DOHH2 (cell line): Measurements from ENCODE around the gene PTPN12.
"Not testable (repeated sequence)": the region's sequence is repeated elsewhere in the genome, so short reads cannot be mapped to it uniquely, and the experiment has no call there.

Experiments
- H3F3A ChIP-seq: fragments of 200-600 bp; sonication (generic), shearing (Covaris generic); 2 replicates; pipeline ENCODE4 v1.6.0; 2016; ENCODE audit warnings: antibody characterized with exemption, mild to moderate bottlenecking; ENCODE audit not compliant: control insufficient read depth, insufficient read depth
- H3K27ac ChIP-seq: fragments of 200-600 bp; sonication (generic); 2 replicates; pipeline ENCODE4 v1.5.1; 2014; ENCODE audit warnings: low read depth, mild to moderate bottlenecking, low read length, moderate library complexity
- H3K27me3 ChIP-seq: fragments of 200-600 bp; sonication (generic); 2 replicates; pipeline ENCODE4 v1.6.1; 2014; ENCODE audit warnings: mild to moderate bottlenecking, low read length, mixed read lengths; ENCODE audit not compliant: control insufficient read depth
- H3K36me3 ChIP-seq: fragments of 200-600 bp; sonication (generic); 2 replicates; pipeline ENCODE4 v1.6.1; 2014; ENCODE audit warnings: mild to moderate bottlenecking, low read length, moderate library complexity, mixed read lengths; ENCODE audit not compliant: control insufficient read depth
- H3K4me1 ChIP-seq: fragments of 200-600 bp; sonication (generic); 2 replicates; pipeline ENCODE4 v1.6.1; 2014; ENCODE audit warnings: mild to moderate bottlenecking, low read length, mixed read lengths; ENCODE audit not compliant: control insufficient read depth
- H3K4me2 ChIP-seq: fragments of 200-600 bp; sonication (generic); 2 replicates; pipeline ENCODE4 v1.6.0; 2014; ENCODE audit warnings: mild to moderate bottlenecking, low read length, moderate library complexity
- H3K4me3 ChIP-seq: fragments of 200-600 bp; sonication (generic); 2 replicates; pipeline ENCODE4 v1.5.1; 2014; ENCODE audit warnings: mild to moderate bottlenecking, low read length, mixed read lengths
- H3K79me2 ChIP-seq: fragments of 200-600 bp; sonication (generic); 2 replicates; pipeline ENCODE4 v1.6.1; 2014; ENCODE audit warnings: mild to moderate bottlenecking, low read length, mixed read lengths; ENCODE audit not compliant: control insufficient read depth
- H3K9me2 ChIP-seq: fragments of 200-600 bp; sonication (generic); replicated peaks from 2 replicates; pipeline ENCODE4 v1.6.1; 2014; ENCODE audit warnings: mild to moderate bottlenecking, low read length, mixed read lengths; ENCODE audit not compliant: control insufficient read depth
- H3K9me3 ChIP-seq: fragments of 200-600 bp; sonication (generic); 2 replicates; pipeline ENCODE4 v1.6.1; 2014; ENCODE audit warnings: antibody characterized with exemption, low read length, mixed read lengths; ENCODE audit not compliant: control insufficient read depth, insufficient read depth
- H4K20me1 ChIP-seq: fragments of 200-600 bp; sonication (generic); 2 replicates; pipeline ENCODE4 v1.6.0; 2014; ENCODE audit warnings: low read depth, mild to moderate bottlenecking, antibody characterized with exemption, low read length, moderate library complexity; ENCODE audit not compliant: control insufficient read depth, insufficient read depth
- EZH2phosphoT487 ChIP-seq: fragments of 200-600 bp; sonication (generic); IDR thresholded peaks from 2 replicates; pipeline ENCODE4 v1.6.1; 2017; ENCODE audit warnings: borderline replicate concordance, mild to moderate bottlenecking, antibody characterized with exemption, low read length, moderate library complexity, mixed read lengths
- TF ChIP-seq, protein P1 (sequence below): fragments of 200-600 bp; sonication (generic); IDR thresholded peaks from one replicate; pipeline ENCODE4 v1.5.1; 2014; ENCODE audit warnings: antibody characterized with exemption, mild to moderate bottlenecking, low read depth, low read length; ENCODE audit not compliant: poor library complexity, severe bottlenecking

Gene PTPN12

GRCh38 chr7:77529279-77529678, 7.8 kb upstream of the PTPN12 start:
- no peaks in the 10 kb centered on the region for H3K9me2 ChIP-seq
- no peaks in the 10 kb centered on the region for H3F3A ChIP-seq
- no peaks in the 10 kb centered on the region for H3K36me3 ChIP-seq
- no peak overlapping the region for H3K4me3 ChIP-seq
- peaks cover 10% of the 10 kb centered on the region for H3K27me3 ChIP-seq
- H3K9me3 ChIP-seq: no peaks in the 10 kb centered on the region
- H3K4me2 ChIP-seq: no peak overlapping the region
- no peaks in the 10 kb centered on the region for H3K79me2 ChIP-seq
- no peak overlapping the region for H3K27ac ChIP-seq
- no peaks in the 10 kb centered on the region for H4K20me1 ChIP-seq
- no peaks in the 10 kb centered on the region for H3K4me1 ChIP-seq
- no peak for TF ChIP-seq EZH2phosphoT487
- TF ChIP-seq, protein P1, sequence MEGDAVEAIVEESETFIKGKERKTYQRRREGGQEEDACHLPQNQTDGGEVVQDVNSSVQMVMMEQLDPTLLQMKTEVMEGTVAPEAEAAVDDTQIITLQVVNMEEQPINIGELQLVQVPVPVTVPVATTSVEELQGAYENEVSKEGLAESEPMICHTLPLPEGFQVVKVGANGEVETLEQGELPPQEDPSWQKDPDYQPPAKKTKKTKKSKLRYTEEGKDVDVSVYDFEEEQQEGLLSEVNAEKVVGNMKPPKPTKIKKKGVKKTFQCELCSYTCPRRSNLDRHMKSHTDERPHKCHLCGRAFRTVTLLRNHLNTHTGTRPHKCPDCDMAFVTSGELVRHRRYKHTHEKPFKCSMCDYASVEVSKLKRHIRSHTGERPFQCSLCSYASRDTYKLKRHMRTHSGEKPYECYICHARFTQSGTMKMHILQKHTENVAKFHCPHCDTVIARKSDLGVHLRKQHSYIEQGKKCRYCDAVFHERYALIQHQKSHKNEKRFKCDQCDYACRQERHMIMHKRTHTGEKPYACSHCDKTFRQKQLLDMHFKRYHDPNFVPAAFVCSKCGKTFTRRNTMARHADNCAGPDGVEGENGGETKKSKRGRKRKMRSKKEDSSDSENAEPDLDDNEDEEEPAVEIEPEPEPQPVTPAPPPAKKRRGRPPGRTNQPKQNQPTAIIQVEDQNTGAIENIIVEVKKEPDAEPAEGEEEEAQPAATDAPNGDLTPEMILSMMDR: no peak

GRCh38 chr7:77531038-77531437, 6.1 kb upstream of the PTPN12 start:
- Histone ChIP-seq H3K4me1 (no peaks in the 10 kb centered on the region), H3K9me2 (no peaks in the 10 kb centered on the region), H3K27ac (no peak overlapping the region), H3K4me2 (no peak overlapping the region), H3K4me3 (no peak overlapping the region), H3K27me3 (peaks cover 5% of the 10 kb centered on the region; the same call in 1 of the 2 replicates), H3K9me3 (no peaks in the 10 kb centered on the region), H3K79me2 (no peaks in the 10 kb centered on the region), H3F3A (0 out of 2 replicates have a peak, but pooled peaks cover 3% of the 10 kb centered on the region), H3K36me3 (no peaks in the 10 kb centered on the region), H4K20me1 (no peaks in the 10 kb centered on the region)
- TF ChIP-seq, protein P1: no peak
- no peak for TF ChIP-seq EZH2phosphoT487

DNA sequence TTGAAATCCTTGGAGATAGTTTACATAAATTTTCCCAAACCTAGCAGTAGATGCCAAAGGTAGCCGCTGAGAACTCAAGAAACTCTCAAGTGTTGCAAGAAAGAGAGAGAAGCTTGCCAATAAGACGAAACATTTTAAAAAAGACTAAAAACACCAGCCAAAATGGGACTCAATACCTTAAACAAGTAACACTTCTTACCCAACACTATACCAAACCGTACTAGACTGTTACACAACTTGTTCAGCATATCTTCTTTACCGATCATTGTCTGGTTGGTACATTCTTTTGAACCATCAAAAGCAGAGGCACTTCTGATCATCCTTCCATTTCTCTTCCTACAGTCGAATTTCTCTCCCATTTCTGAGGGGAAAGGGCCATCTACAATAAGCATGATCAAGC, 4.8 kb upstream of the PTPN12 start:
- Histone ChIP-seq H4K20me1 (no peaks in the 10 kb centered on the region), H3K36me3 (no peaks in the 10 kb centered on the region), H3K9me2 (no peaks in the 10 kb centered on the region), H3K4me3 (no peak overlapping the region), H3K27me3 (peaks cover 5% of the 10 kb centered on the region; the same call in 1 of the 2 replicates), H3K4me1 (no peaks in the 10 kb centered on the region), H3F3A (0 out of 2 replicates have a peak, but pooled peaks cover 3% of the 10 kb centered on the region), H3K79me2 (no peaks in the 10 kb centered on the region), H3K27ac (no peak overlapping the region), H3K4me2 (no peak overlapping the region), H3K9me3 (no peaks in the 10 kb centered on the region)
- TF ChIP-seq, protein P1: no peak
- TF ChIP-seq EZH2phosphoT487: no peak

- not testable (repeated sequence) for H3K4me3 ChIP-seq, H3K4me2 ChIP-seq, H3F3A ChIP-seq, H3K9me2 ChIP-seq, H3K4me1 ChIP-seq, H3K79me2 ChIP-seq, H3K9me3 ChIP-seq, H3K27ac ChIP-seq, H3K36me3 ChIP-seq, H4K20me1 ChIP-seq, H3K27me3 ChIP-seq
Observed at GRCh38 chr7:77532732-77533131, 4.4 kb upstream of the PTPN12 start.

DNA sequence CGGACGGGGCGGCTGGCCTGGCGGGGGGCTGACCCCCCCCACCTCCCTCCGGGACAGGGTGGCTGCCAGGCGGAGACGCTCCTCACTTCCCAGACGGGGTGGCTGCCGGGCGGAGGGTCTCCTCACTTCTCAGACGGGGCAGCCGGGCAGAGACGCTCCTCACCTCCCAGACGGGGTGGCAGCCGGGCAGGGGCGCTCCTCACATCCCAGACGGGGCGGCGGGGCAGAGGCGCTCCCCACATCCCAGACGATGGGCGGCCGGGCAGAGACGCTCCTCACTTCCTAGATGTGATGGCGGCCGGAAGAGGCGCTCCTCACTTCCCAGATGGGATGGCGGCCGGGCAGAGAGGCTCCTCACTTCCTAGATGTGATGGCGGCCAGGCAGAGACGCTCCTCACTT, 3.0 kb upstream of the PTPN12 start:
- H3K4me2 ChIP-seq, H3K9me2 ChIP-seq: not testable (repeated sequence)

More for the DNA sequence above, 3.0 kb upstream of the PTPN12 start:
- not testable (repeated sequence) for H3K9me3 ChIP-seq, H3F3A ChIP-seq, H3K79me2 ChIP-seq, H3K4me3 ChIP-seq, H4K20me1 ChIP-seq, H3K27ac ChIP-seq, H3K36me3 ChIP-seq
- Histone ChIP-seq H3K4me1 (peaks cover 10% of the 10 kb centered on the region), H3K27me3 (peaks cover 14% of the 10 kb centered on the region)
